Measurements from ENCODE around the gene MAD1L1.

MAD1L1 gene

GRCh38 chr7:2109251-2109872 is 123.4 kb downstream of the MAD1L1 start:
- Histone ChIP-seq H3K27me3 (ENCODE audit: low read depth) (no peaks in the 10 kb centered on the region), H3K36me3 (replicated peaks) (0 out of 2 replicates have a peak, but pooled peaks cover 3% of the 10 kb centered on the region), H3K4me1 (peaks cover 24% of the 10 kb centered on the region), H3K4me3 (no peak overlapping the region), H3K9me3 (no peaks in the 10 kb centered on the region)
- in situ Hi-C loops (cut with MboI; ENCODE audit: low sequenced_read_pairs), result no loop called here
- no peak for DNase-seq (ENCODE audit: low spot score in 2 of 2)

- H3K4me3 ChIP-seq, result no peak overlapping the region
- no peaks in the 10 kb centered on the region for H3K27me3 ChIP-seq (ENCODE audit: low read depth)
- H3K4me1 ChIP-seq, result peaks cover 30% of the 10 kb centered on the region
- in situ Hi-C loops (cut with MboI; ENCODE audit: low sequenced_read_pairs), result no loop called here
- H3K9me3 ChIP-seq, result no peaks in the 10 kb centered on the region
- peaks cover 3% of the 10 kb centered on the region; the same call in 1 of the 2 replicates for H3K36me3 ChIP-seq (replicated peaks)
- DNase-seq (ENCODE audit: low spot score in 2 of 2), result peak; percentile 62 to 66
Measured at GRCh38 chr7:2108501-2109250, 124.1 kb downstream of the MAD1L1 start.

GRCh38 chr7:2108071-2108455 is 124.7 kb downstream of the MAD1L1 start:
- peaks cover 3% of the 10 kb centered on the region; the same call in 1 of the 2 replicates for H3K36me3 ChIP-seq (replicated peaks)
- no peak overlapping the region for H3K4me3 ChIP-seq
- in situ Hi-C loops (cut with MboI; ENCODE audit: low sequenced_read_pairs), result no loop called here
- peaks cover 31% of the 10 kb centered on the region for H3K4me1 ChIP-seq
- no peaks in the 10 kb centered on the region for H3K9me3 ChIP-seq
- DNase-seq (ENCODE audit: low spot score in 2 of 2), result peak; percentile 18 to 28
- H3K27me3 ChIP-seq (ENCODE audit: low read depth), result no peaks in the 10 kb centered on the region

- in situ Hi-C loops (cut with MboI; ENCODE audit: low sequenced_read_pairs), result no loop called here
- H3K27me3 ChIP-seq (ENCODE audit: low read depth), result no peaks in the 10 kb centered on the region
- no peak for DNase-seq (ENCODE audit: low spot score in 2 of 2)
- no peaks in the 10 kb centered on the region for H3K9me3 ChIP-seq
- peaks cover 31% of the 10 kb centered on the region for H3K4me1 ChIP-seq
- peaks cover 3% of the 10 kb centered on the region; the same call in 1 of the 2 replicates for H3K36me3 ChIP-seq (replicated peaks)
- H3K4me3 ChIP-seq, result no peak overlapping the region
Measured at GRCh38 chr7:2107386-2108070, 125.2 kb downstream of the MAD1L1 start.

- Histone ChIP-seq H3K4me3 (no peak overlapping the region), H3K36me3 (replicated peaks) (peaks cover 3% of the 10 kb centered on the region; the same call in 1 of the 2 replicates), H3K4me1 (peaks cover 31% of the 10 kb centered on the region), H3K9me3 (no peaks in the 10 kb centered on the region), H3K27me3 (ENCODE audit: low read depth) (no peaks in the 10 kb centered on the region)
- peak in 1 of 2 experiments; percentile 22 for DNase-seq (ENCODE audit: low spot score in 2 of 2)
- in situ Hi-C loops (cut with MboI; ENCODE audit: low sequenced_read_pairs), result no loop called here
Measured at GRCh38 chr7:2106924-2107323, 125.8 kb downstream of the MAD1L1 start.

- H3K4me1 ChIP-seq, result peaks cover 31% of the 10 kb centered on the region
- in situ Hi-C loops (cut with MboI; ENCODE audit: low sequenced_read_pairs), result no loop called here
- H3K27me3 ChIP-seq (ENCODE audit: low read depth), result no peaks in the 10 kb centered on the region
- H3K36me3 ChIP-seq (replicated peaks), result peaks cover 3% of the 10 kb centered on the region; the same call in 1 of the 2 replicates
- DNase-seq (ENCODE audit: low spot score in 2 of 2), result no peak
- no peaks in the 10 kb centered on the region for H3K9me3 ChIP-seq
- no peak overlapping the region for H3K4me3 ChIP-seq
Measured at GRCh38 chr7:2106440-2106839, 126.3 kb downstream of the MAD1L1 start.

GRCh38 chr7:2105917-2106316 is 126.8 kb downstream of the MAD1L1 start:
- DNase-seq (ENCODE audit: low spot score in 2 of 2), result peak in 1 of 2 experiments; percentile 77
- Histone ChIP-seq H3K27me3 (ENCODE audit: low read depth) (no peaks in the 10 kb centered on the region), H3K36me3 (replicated peaks) (peaks cover 3% of the 10 kb centered on the region; the same call in 1 of the 2 replicates), H3K4me3 (no peak overlapping the region), H3K9me3 (no peaks in the 10 kb centered on the region), H3K4me1 (peaks cover 31% of the 10 kb centered on the region)
- in situ Hi-C loops (cut with MboI; ENCODE audit: low sequenced_read_pairs), result no loop called here

GRCh38 chr7:2105280-2105679 is 127.5 kb downstream of the MAD1L1 start:
- Histone ChIP-seq H3K27me3 (ENCODE audit: low read depth) (no peaks in the 10 kb centered on the region), H3K4me1 (peaks cover 31% of the 10 kb centered on the region), H3K4me3 (no peak overlapping the region), H3K9me3 (no peaks in the 10 kb centered on the region), H3K36me3 (replicated peaks) (peaks cover 3% of the 10 kb centered on the region; the same call in 1 of the 2 replicates)
- in situ Hi-C loops (cut with MboI; ENCODE audit: low sequenced_read_pairs), result no loop called here
- no peak for DNase-seq (ENCODE audit: low spot score in 2 of 2)

- in situ Hi-C loops (cut with MboI; ENCODE audit: low sequenced_read_pairs), result no loop called here
- Histone ChIP-seq H3K36me3 (replicated peaks) (peaks cover 3% of the 10 kb centered on the region; the same call in 1 of the 2 replicates), H3K9me3 (no peaks in the 10 kb centered on the region), H3K27me3 (ENCODE audit: low read depth) (no peaks in the 10 kb centered on the region), H3K4me1 (peaks cover 31% of the 10 kb centered on the region), H3K4me3 (no peak overlapping the region)
- peak; percentile 24 to 42 for DNase-seq (ENCODE audit: low spot score in 2 of 2)
Measured at GRCh38 chr7:2104716-2105115, 128.0 kb downstream of the MAD1L1 start.

- Histone ChIP-seq H3K9me3 (no peaks in the 10 kb centered on the region), H3K4me3 (no peak overlapping the region), H3K27me3 (ENCODE audit: low read depth) (no peaks in the 10 kb centered on the region), H3K4me1 (peaks cover 30% of the 10 kb centered on the region), H3K36me3 (replicated peaks) (no peaks in the 10 kb centered on the region; the same call in 1 of the 2 replicates)
- in situ Hi-C loops (cut with MboI; ENCODE audit: low sequenced_read_pairs), result no loop called here
- peak; percentile 88 to 96 for DNase-seq (ENCODE audit: low spot score in 2 of 2)
Measured at GRCh38 chr7:2104107-2104710, 128.5 kb downstream of the MAD1L1 start.

GRCh38 chr7:2103071-2103898 is 129.5 kb downstream of the MAD1L1 start:
- Histone ChIP-seq H3K4me1 (peaks cover 21% of the 10 kb centered on the region), H3K27me3 (ENCODE audit: low read depth) (no peaks in the 10 kb centered on the region), H3K4me3 (no peak overlapping the region), H3K9me3 (no peaks in the 10 kb centered on the region), H3K36me3 (replicated peaks) (no peaks in the 10 kb centered on the region; the same call in 1 of the 2 replicates)
- no peak for DNase-seq (ENCODE audit: low spot score in 2 of 2)
- in situ Hi-C loops (cut with MboI; ENCODE audit: low sequenced_read_pairs), result no loop called here

GRCh38 chr7:2102375-2102723 is 130.4 kb downstream of the MAD1L1 start:
- H3K4me1 ChIP-seq, result peaks cover 14% of the 10 kb centered on the region
- no peak overlapping the region for H3K4me3 ChIP-seq
- in situ Hi-C loops (cut with MboI; ENCODE audit: low sequenced_read_pairs), result no loop called here
- no peak for DNase-seq (ENCODE audit: low spot score in 2 of 2)
- H3K36me3 ChIP-seq (replicated peaks), result no peaks in the 10 kb centered on the region; the same call in 1 of the 2 replicates
- H3K9me3 ChIP-seq, result no peaks in the 10 kb centered on the region
- no peaks in the 10 kb centered on the region for H3K27me3 ChIP-seq (ENCODE audit: low read depth)
